Activated T-helper 17 cell treated with anti-CD3 and anti-CD28 coated beads, Interleukin-2, amount 50 U/mL, for 72 hours (primary cell): ENCODE data around the gene ANO8. TPM values are rescaled to one million over a fixed set of nuclear protein-coding genes. Genes with fewer than 3 reads are reported as not detected.
A peak's percentile ranks its signal among the peaks of the same experiment; 100 is the strongest.

Source experiments
- ATAC-seq: fragments of 150-1000 bp; cut with Tn5 transposase; replicated peaks from 2 replicates; pipeline ENCODE4 v1.10.0; 2021; ENCODE audit warnings: mild to moderate bottlenecking, moderate library complexity
- H3K27ac Mint-ChIP-seq: one replicate; pipeline ENCODE4 v1.8.0; 2022; ENCODE audit warnings: mixed read lengths
- H3K27me3 Mint-ChIP-seq: one replicate; pipeline ENCODE4 v1.8.0; 2022; ENCODE audit warnings: mixed read lengths
- H3K36me3 Mint-ChIP-seq: one replicate; pipeline ENCODE4 v1.8.0; 2022; ENCODE audit warnings: low read depth, mild to moderate bottlenecking, mixed read lengths
- H3K4me1 Mint-ChIP-seq: one replicate; pipeline ENCODE4 v1.8.0; 2022; ENCODE audit warnings: mixed read lengths
- H3K4me3 Mint-ChIP-seq: one replicate; pipeline ENCODE4 v1.8.0; 2022; ENCODE audit warnings: mild to moderate bottlenecking, mixed read lengths
- H3K9me3 Mint-ChIP-seq: one replicate; pipeline ENCODE4 v1.8.0; 2022; ENCODE audit warnings: mixed read lengths
- total RNA-seq, 2 donors: library from RNA; stranded (reverse); gene quantifications; one replicate each; pipeline ENCODE4 v1.2.3, GENCODE V29; 2022

The ANO8 gene
- total RNA-seq, 2 donors from 2014 or later, result 3.6 to 3.9 TPM

GRCh38 chr19:17336872-17337674 is 2.4 kb upstream of the ANO8 start, which contains the start of gene GTPBP3:
TSS of gene GTPBP3 (plus strand) at chr19:17337553. CDS start at chr19:17337612, 59 bp downstream.
- Mint-ChIP-seq H3K27ac (peak within 1 kb of the TSS; percentile 74), H3K36me3 (no peaks in the 10 kb centered on the region), H3K9me3 (no peaks in the 10 kb centered on the region), H3K27me3 (no peaks in the 10 kb centered on the region), H3K4me1 (peaks cover 17% of the 10 kb centered on the region), H3K4me3 (peak within 1 kb of the TSS; percentile 86)
- peak; percentile 95 for ATAC-seq

GRCh38 chr19:17335575-17335974 is 920 bp upstream of the ANO8 start:
- Mint-ChIP-seq H3K9me3 (no peaks in the 10 kb centered on the region), H3K36me3 (no peaks in the 10 kb centered on the region), H3K27ac (no peak overlapping the region), H3K4me1 (peaks cover 17% of the 10 kb centered on the region), H3K4me3 (peak overlapping the region; percentile 86), H3K27me3 (no peaks in the 10 kb centered on the region)
- no peak for ATAC-seq

- ATAC-seq, result peak; percentile 61
- H3K27me3 Mint-ChIP-seq, result no peaks in the 10 kb centered on the region
- H3K36me3 Mint-ChIP-seq, result no peaks in the 10 kb centered on the region
Measured at GRCh38 chr19:17333611-17334413, 843 bp downstream of the ANO8 start.

GRCh38 chr19:17332677-17333581 is 1.7 kb downstream of the ANO8 start:
- Mint-ChIP-seq H3K36me3 (no peaks in the 10 kb centered on the region), H3K9me3 (no peaks in the 10 kb centered on the region), H3K27ac (no peak overlapping the region), H3K4me1 (peaks cover 17% of the 10 kb centered on the region), H3K4me3 (peak overlapping the region; percentile 15), H3K27me3 (no peaks in the 10 kb centered on the region)
- ATAC-seq, result peak; percentile 5

More at GRCh38 chr19:17333611-17334413, 843 bp downstream of the ANO8 start:
- H3K4me3 Mint-ChIP-seq, result peak overlapping the region; percentile 86
- H3K9me3 Mint-ChIP-seq, result no peaks in the 10 kb centered on the region
- H3K27ac Mint-ChIP-seq, result peak overlapping the region; percentile 80
- H3K4me1 Mint-ChIP-seq, result peaks cover 17% of the 10 kb centered on the region

DNA sequence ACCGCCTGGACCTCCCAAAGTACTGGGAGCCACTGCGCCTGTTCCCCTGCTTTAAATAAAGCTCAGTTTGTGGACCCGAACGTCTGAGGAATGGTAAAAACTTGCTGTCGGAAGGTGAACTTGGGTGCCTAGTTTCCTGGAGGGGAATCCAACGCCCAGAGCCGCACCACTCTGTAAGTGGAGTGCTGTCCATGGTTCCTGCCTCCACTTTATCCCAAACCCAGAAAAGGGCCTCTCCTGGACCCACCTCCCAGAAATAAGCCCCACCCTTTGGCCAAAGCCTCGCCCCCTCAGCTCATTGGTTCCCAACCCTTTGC is 2.3 kb downstream of the ANO8 start:
- H3K27ac Mint-ChIP-seq, result no peak overlapping the region

GRCh38 chr19:17331045-17331558 is 3.6 kb downstream of the ANO8 start:
- Mint-ChIP-seq H3K36me3 (no peaks in the 10 kb centered on the region), H3K27me3 (no peaks in the 10 kb centered on the region), H3K4me3 (peak overlapping the region; percentile 50), H3K9me3 (no peaks in the 10 kb centered on the region), H3K27ac (no peak overlapping the region), H3K4me1 (peaks cover 12% of the 10 kb centered on the region)
- no peak for ATAC-seq

More for the DNA sequence above, 2.3 kb downstream of the ANO8 start:
- no peaks in the 10 kb centered on the region for H3K9me3 Mint-ChIP-seq
- H3K4me1 Mint-ChIP-seq, result peaks cover 16% of the 10 kb centered on the region
- no peaks in the 10 kb centered on the region for H3K36me3 Mint-ChIP-seq
- H3K4me3 Mint-ChIP-seq, result no peak overlapping the region
- no peak for ATAC-seq
- H3K27me3 Mint-ChIP-seq, result no peaks in the 10 kb centered on the region

DNA sequence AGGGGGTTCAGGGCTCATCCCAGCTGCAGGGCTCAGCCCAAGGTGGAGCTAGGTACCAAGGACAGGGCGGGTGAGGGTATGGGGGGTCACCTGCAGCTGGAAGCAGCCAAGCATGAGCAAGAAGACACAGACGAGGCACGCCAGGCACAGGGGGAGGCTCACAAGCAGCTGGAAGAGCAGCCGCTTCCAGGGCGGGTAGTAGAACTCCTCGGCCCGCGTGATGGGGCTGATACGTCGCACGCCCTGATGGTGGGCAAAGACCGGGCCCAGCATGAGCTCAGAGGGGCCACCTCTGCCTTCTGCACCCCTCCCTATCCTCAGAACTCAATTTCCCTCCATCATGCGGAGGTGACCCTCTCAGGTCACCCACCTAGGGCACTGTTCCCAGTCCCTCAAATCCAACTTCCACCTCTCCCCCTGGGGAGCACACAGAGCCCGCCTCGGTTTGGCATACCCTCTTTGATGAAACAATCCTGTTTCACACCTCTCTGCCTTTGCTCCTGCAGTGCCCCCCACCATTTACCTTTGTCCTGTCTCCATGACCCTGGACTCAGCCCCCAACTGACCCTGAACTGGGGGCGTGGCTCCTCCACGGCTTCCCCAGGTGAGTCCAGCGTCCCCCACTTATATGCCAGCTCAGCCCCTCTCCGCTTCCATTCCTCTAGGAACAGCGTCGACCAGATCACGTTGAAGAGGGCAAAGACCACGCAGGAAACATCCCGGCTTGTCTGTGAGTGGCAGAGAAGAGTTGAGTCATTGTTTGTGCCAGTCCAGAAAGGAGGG is 4.2 kb downstream of the ANO8 start:
- Mint-ChIP-seq H3K9me3 (no peaks in the 10 kb centered on the region), H3K4me3 (peak overlapping the region; percentile 50), H3K4me1 (peaks cover 12% of the 10 kb centered on the region), H3K27me3 (no peaks in the 10 kb centered on the region), H3K27ac (no peak overlapping the region), H3K36me3 (no peaks in the 10 kb centered on the region)
- ATAC-seq, result no peak

DNA sequence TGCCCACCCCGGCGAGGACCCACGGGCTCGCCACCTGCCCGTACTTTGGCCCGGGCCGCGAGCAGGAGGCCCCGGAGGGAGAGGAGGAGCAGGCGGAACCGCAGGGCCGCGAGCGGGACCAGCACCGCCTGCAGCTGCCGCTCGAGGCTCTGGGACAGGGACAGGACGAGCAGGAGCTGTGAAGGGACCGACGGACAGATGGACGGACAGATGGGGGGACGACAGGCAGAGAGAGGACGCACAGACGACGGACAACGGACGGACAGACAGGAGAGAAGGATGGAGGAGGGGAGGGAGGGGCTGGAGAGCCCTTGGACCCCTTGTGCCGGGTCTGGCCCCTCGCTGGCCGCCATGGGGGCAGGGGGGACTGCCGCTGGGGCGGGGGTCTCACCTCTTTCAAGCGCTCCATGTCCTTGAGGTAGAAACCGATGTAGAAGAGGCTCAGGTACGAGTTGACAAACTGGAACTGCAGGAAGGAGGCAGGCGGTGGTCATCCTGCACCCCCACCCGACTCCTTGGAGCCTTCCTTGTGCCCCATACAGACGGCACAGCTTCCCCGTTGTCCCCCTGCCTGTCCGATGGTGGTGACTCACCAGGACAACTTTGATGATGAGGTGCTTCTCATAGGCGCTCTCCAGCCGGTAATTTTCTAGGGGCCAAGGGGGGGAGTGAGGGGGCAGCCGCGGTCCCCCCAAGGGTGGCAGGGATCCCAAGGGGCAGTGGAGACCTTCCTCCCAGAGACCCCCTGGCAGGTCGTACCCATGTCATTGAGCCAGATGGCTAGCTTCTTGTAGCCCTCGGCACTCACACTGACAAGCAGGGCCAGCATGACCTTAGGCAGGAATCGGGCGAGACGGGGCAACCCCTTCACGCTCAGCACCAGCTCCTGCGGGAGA is 5.0 kb downstream of the ANO8 start:
- Mint-ChIP-seq H3K4me1 (peaks cover 6% of the 10 kb centered on the region), H3K4me3 (peak overlapping the region; percentile 50), H3K36me3 (no peaks in the 10 kb centered on the region), H3K9me3 (no peaks in the 10 kb centered on the region), H3K27me3 (no peaks in the 10 kb centered on the region), H3K27ac (no peak overlapping the region)
- ATAC-seq, result no peak

DNA sequence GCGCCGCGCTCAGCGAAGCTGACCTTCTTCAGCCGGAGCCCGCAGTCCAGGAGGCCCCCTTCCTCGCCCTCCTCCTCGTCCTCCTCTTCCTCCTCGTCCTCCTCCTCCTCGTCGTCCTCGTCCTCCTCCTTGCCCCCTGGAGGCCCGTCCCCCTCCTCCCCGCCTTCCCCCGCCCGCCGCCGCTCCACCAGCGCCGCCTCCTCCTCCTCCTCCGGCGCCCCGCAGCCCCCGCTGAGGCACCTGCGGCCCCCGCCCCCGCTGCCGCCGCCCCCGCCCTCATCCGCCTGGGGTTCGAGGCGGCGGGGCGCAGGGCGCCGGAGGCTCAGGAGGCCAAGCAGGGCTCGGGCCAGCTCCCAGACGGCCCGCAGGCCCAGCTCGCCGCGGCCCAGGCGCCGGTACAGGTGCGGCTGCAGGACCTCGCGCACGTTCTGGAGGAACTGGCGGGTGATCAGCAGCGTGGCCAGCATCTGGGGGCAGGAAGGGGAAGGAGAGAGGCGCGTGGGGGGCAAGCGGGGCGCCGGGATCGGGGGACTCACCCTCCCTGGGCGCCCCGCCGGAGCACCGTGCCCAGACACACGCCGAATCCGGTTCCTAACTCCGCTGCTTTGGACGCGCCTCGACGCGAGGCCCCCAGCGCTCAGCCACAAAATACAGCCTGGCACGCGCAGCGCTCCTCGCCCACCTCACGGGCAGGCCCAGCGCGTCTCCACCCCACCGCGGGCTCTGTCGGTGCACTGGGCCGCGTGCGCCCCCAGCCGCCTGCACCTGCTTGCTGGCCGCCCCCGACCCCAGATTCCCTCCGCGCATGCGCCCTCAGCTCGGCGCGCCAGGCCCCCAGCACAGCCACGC is 5.9 kb downstream of the ANO8 start:
- Mint-ChIP-seq H3K27me3 (no peaks in the 10 kb centered on the region), H3K4me1 (peaks cover 2% of the 10 kb centered on the region), H3K9me3 (no peaks in the 10 kb centered on the region), H3K4me3 (peak overlapping the region; percentile 61), H3K36me3 (no peaks in the 10 kb centered on the region), H3K27ac (no peak overlapping the region)
- ATAC-seq, result peak; percentile 22

GRCh38 chr19:17327654-17328516 is 6.8 kb downstream of the ANO8 start:
- Mint-ChIP-seq H3K4me1 (no peaks in the 10 kb centered on the region), H3K36me3 (peaks cover under 1% of the 10 kb centered on the region), H3K27ac (peak overlapping the region; percentile 56), H3K9me3 (no peaks in the 10 kb centered on the region), H3K27me3 (no peaks in the 10 kb centered on the region), H3K4me3 (peak overlapping the region; percentile 61)
- ATAC-seq, result peak; percentile 83

- H3K4me3 Mint-ChIP-seq, result no peak overlapping the region
- ATAC-seq, result no peak
Measured at GRCh38 chr19:17327068-17327653, 7.5 kb downstream of the ANO8 start.

More at GRCh38 chr19:17327068-17327653, 7.5 kb downstream of the ANO8 start:
- Mint-ChIP-seq H3K27ac (no peak overlapping the region), H3K4me1 (peaks cover 5% of the 10 kb centered on the region), H3K27me3 (no peaks in the 10 kb centered on the region), H3K36me3 (peaks cover 8% of the 10 kb centered on the region), H3K9me3 (no peaks in the 10 kb centered on the region)
